Suprapubic skin (tissue), 3 donors: Measurements from ENCODE around the gene LUZP2.

Experiments used
- POLR2AphosphoS5 ChIP-seq, 3 donors: sonication (generic); formaldehyde crosslinking; IDR thresholded peaks; one replicate each; pipeline ENCODE4 v1.6.1; 2017; ENCODE audit warnings: antibody characterized with exemption in 3 of 3
- TF ChIP-seq, protein P1 (sequence below), 2 donors: fragments of 200-600 bp in 1 of 2; fragments of 450-650 bp in 1 of 2; sonication (generic) in 1 of 2; IDR thresholded peaks; one replicate each; pipeline ENCODE4 v1.5.1; 2016 to 2019; ENCODE audit warnings: antibody characterized with exemption in 2 of 2, mild to moderate bottlenecking in 1 of 2, moderate library complexity in 1 of 2

DNA sequence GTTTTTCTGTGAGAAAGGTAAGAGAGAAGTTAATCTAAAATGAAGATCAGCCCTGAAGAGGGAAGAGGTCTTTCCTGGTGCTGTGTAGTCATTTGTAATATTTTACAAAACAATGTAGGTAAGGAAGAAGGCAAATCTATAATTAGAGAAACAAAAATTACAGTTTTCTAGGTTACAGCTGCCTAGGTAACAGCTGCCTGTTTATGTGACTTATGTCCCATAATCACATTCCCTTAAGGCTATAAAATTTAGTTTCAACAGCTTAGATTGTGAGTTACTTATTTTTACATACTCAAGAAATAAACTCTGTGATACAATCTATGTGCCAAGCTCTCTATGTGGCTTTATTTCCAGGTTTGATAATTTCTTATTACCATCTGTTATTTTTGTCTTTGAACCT, 19.8 kb downstream of the LUZP2 start:
- TF ChIP-seq, protein P1, sequence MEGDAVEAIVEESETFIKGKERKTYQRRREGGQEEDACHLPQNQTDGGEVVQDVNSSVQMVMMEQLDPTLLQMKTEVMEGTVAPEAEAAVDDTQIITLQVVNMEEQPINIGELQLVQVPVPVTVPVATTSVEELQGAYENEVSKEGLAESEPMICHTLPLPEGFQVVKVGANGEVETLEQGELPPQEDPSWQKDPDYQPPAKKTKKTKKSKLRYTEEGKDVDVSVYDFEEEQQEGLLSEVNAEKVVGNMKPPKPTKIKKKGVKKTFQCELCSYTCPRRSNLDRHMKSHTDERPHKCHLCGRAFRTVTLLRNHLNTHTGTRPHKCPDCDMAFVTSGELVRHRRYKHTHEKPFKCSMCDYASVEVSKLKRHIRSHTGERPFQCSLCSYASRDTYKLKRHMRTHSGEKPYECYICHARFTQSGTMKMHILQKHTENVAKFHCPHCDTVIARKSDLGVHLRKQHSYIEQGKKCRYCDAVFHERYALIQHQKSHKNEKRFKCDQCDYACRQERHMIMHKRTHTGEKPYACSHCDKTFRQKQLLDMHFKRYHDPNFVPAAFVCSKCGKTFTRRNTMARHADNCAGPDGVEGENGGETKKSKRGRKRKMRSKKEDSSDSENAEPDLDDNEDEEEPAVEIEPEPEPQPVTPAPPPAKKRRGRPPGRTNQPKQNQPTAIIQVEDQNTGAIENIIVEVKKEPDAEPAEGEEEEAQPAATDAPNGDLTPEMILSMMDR (IDR thresholded peaks at IDR 0.05), result no peak
- TF ChIP-seq POLR2AphosphoS5 (IDR thresholded peaks at IDR 0.05), result no peak
